HG03108 (cell line): ENCODE measurements around the gene RNGTT.
"Not testable (repeated sequence)": the region's sequence is repeated elsewhere in the genome, so short reads cannot be mapped to it uniquely, and the experiment has no call there.

ENCODE experiments used
- ATAC-seq: cut with Tn5 transposase; IDR thresholded peaks from one replicate; pipeline ENCODE4 v1.9.1; 2021; ENCODE audit warnings: moderate library complexity; ENCODE audit not compliant: unreplicated experiment

RNGTT gene

GRCh38 chr6:88972504-88973423 lies 9.3 kb upstream of the RNGTT start:
- ATAC-seq: no peak

- no peak for ATAC-seq
These were observed 6.9 kb upstream of the RNGTT start for GRCh38 chr6:88970301-88970700.

GRCh38 chr6:88969255-88969654 lies 5.8 kb upstream of the RNGTT start:
- ATAC-seq: not testable (repeated sequence)

- ATAC-seq: no peak
These were observed 4.5 kb upstream of the RNGTT start for GRCh38 chr6:88967891-88968290.

GRCh38 chr6:88965691-88966090 lies 2.3 kb upstream of the RNGTT start:
- ATAC-seq: no peak

GRCh38 chr6:88964509-88964908 lies 1.1 kb upstream of the RNGTT start:
- no peak for ATAC-seq

- no peak for ATAC-seq
These were observed 4.6 kb downstream of the RNGTT start for GRCh38 chr6:88958842-88959241.

GRCh38 chr6:88953550-88954386 lies 9.7 kb downstream of the RNGTT start:
- no peak for ATAC-seq

- ATAC-seq: no peak
These were observed 11.2 kb downstream of the RNGTT start for GRCh38 chr6:88952065-88952704.

GRCh38 chr6:88945415-88946008 lies 17.9 kb downstream of the RNGTT start:
- no peak for ATAC-seq

GRCh38 chr6:88933521-88933920 lies 29.9 kb downstream of the RNGTT start:
- no peak for ATAC-seq

- ATAC-seq: not testable (repeated sequence)
These were observed 31.4 kb downstream of the RNGTT start for GRCh38 chr6:88932019-88932418.

- ATAC-seq: no peak
These were observed 40.5 kb downstream of the RNGTT start for GRCh38 chr6:88922775-88923548.

GRCh38 chr6:88921734-88922133 lies 41.7 kb downstream of the RNGTT start:
- ATAC-seq: no peak

- no peak for ATAC-seq
These were observed 42.4 kb downstream of the RNGTT start for GRCh38 chr6:88920774-88921733.

- no peak for ATAC-seq
These were observed 43.3 kb downstream of the RNGTT start for GRCh38 chr6:88920088-88920487.

GRCh38 chr6:88919032-88919431 lies 44.4 kb downstream of the RNGTT start:
- no peak for ATAC-seq

GRCh38 chr6:88916615-88917208 lies 46.7 kb downstream of the RNGTT start:
- ATAC-seq: no peak
